ENCODE measurements around the gene TUT4.

The TUT4 gene

DNA sequence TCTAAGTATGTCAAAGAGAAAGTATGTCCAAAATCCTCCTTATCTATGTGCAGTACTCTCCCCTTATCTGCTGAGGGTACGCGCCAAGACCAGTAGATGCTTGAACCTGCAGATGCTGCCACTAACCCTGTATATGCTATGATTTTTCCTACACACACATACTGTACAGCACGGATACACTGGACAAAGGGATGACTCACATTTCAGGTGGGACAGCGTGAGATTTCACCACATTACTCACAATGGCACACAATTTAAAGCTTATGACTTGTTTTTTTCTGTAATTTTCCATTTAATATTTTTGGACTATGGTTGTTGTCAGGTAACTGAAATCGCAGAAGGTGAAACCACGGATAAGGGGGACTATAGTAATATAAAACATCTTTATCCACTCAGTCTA is 152.8 kb downstream of the TUT4 start:
- no peak for DNase-seq

DNA sequence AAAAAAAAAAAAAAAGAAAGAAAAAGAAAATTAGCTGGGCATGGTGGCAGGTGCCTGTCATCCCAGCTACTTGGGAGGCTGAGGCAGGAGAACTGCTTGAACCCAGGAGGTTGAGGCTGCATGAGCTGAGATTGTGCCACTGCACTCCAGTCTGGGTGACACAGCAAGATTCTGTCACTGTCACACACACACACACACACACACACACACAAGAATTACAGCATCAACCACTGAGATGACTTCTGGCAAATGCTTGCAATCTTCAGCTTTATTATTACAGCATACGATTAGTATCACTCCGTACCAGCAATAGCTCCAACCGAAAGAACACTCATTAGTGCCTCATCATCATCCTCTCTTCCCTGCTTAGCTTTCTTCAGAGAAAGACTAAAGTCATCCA is 153.3 kb downstream of the TUT4 start:
- no peak for DNase-seq

DNA sequence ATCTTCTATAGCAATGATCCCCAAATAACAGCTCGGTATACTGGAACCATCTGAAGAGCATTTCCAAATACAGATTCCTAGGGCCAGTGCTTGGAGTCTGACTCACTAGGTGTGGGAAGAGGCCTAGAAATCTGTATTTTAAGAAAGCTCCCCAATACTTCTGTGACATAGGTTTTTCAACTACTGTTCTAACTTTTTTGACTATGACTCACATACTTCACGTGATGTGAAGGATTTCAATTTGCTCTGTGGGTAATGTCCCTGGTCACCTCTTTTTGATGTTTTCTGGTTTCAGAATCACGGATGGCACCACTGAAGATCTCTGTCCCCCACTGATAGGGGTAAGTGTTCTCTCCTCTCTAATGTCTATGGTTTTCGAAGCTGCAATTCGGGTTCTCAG is 159.7 kb downstream of the TUT4 start:
- DNase-seq, result no peak

DNA sequence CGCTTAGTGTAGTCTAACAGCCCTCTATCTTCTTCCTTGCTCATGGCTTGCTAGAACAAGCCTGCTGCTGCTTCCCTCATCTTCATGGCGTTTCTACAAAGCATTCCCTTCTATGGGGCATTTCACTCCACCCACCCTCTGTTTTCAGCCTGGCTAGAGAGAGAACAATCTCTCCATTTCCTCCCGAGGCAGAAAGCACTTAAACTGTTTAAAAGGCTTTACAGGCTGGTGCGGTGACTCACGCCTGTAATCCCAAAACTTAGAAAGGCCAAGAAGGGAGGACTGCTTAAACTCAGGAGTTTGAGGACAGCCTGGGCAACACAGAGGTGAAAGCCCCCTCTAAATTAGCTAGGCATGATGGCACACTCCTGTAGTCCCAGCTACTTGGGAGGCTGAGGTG is 166.4 kb downstream of the TUT4 start:
- no peak for DNase-seq

DNA sequence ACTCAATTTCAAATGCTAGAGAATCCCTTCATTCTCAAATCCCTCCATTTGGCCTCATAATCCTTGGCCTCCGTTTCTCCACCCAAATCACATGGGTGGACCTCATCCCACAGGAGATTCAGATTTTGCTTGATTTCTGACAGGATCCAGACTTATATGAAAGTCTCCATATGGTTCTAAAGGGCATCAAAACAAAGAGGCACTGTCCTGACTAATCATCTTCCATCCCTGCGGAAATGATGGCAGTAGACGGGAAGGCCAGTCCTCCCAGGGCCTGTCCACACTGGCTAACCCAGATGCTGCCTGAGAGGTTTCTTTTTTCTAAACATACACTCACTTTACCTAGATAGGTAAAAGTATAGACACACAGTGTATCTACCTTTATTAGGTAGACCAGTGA is 167.5 kb downstream of the TUT4 start:
- DNase-seq, result no peak

All from activated CD4-positive, alpha-beta T cell treated with anti-CD3 and anti-CD28 coated beads for 4 hours (primary cell).